ENCODE data around the gene PTPRK.
"Not testable (repeated sequence)": the region's sequence is repeated elsewhere in the genome, so short reads cannot be mapped to it uniquely, and the experiment has no call there.

PTPRK gene

DNA sequence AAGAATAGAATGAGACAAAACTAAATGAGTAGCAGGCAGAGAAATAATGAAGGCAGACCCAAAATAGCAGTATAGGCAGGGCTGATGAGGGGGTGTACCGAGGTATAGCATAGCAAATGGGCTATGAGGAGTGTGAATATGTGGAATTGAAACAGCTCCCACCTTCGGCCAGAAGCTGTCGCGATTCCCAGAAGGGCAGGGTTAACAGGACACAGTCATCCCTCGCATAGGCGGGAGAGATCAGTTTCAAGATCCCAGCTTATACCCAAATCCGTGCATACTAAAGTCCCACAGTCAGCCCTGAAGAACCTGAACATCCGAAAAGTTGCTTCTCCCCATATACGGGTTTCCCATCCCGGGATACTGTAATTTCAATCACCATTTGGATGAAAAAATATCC, 82.7 kb downstream of the PTPRK start:
- DNase-seq, result no peak

DNA sequence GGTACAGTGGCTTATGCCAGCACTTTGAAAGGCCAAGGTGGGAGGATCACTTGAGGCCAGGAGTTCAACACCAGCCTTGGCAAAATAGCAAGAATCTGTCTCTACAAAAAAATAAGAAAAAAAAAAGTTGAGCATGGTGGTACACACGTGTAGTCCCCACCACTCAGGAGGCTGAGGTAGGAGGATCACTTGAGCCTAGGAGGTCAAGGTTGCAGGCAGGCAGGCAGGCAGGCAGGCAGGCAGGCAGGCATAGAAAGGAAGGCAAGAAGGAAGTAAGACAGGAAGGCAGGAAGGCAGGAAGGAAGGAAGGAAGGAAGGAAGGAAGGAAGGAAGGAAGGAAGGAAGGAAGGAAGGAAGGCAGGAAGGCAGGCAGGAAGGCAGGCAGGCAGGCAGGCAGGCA, 85.6 kb downstream of the PTPRK start:
- DNase-seq, result not testable (repeated sequence)

- DNase-seq, result no peak
These were observed 88.0 kb downstream of the PTPRK start for GRCh38 chr6:128432394-128432793.

DNA sequence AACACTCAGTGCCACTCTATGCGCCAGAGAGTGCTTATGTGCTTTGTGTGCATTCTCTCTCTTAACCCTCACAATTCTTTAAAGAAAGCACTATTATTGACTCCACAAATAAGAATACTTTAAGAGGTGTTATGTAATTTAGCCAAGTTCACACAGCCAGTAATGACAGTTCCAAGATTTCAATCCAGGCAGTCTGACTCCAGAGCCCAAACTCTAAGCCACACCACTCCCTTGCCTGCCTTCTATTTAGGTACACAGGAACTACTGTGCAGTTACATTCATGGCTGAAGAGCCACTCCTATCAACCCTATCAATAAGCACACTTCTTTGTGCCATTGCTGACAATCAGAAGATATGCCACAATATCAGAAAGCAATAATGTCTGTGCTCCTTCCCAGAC, 93.3 kb downstream of the PTPRK start:
- DNase-seq, result no peak

DNA sequence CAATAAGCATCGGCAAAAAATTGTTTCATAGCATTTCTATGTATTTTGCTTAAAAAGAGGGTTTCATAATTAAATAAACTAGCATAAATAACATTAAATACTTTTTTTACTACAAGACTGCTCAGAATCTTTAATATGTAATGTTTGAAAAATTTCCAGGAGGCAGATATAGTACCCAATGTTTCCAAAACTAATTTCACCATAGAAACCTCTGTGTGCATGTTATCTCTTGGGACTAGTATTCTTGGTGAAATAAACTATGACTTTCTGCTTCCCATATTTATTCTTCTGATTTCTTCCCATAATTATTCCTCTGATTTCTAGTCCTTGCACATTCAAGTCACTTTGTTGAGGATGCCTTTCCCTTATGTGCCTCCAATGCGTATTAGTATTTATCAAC, 94.5 kb downstream of the PTPRK start:
- no peak for DNase-seq

GRCh38 chr6:128422871-128423270, 97.5 kb downstream of the PTPRK start:
- DNase-seq, result no peak

- no peak for DNase-seq
These were observed 98.2 kb downstream of the PTPRK start for GRCh38 chr6:128422200-128422599.

- no peak for DNase-seq
These were observed 98.6 kb downstream of the PTPRK start for GRCh38 chr6:128421788-128422187.

DNA sequence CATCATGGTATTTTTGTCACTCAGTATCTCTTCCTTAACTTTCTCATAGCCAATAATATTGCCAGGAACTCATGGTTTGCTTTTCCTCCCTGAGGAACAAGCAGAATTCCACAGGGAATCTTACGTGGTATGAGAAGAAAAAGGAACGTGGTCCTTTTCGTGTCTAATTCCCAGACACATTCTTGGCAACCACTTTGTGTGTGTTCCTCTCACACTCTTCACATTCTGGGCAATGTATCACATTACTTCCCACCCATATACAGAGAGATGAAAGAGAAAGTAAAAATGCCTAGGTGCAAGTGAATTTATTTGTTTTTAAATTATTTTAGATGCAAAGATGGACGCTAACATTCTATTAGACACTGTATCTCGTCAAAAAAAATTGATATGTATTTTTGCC, 102.7 kb downstream of the PTPRK start:
- DNase-seq, result no peak

- no peak for DNase-seq
These were observed 105.0 kb downstream of the PTPRK start for GRCh38 chr6:128415387-128415786.

- DNase-seq, result no peak
These were observed 105.5 kb downstream of the PTPRK start for GRCh38 chr6:128414943-128415342.

DNA sequence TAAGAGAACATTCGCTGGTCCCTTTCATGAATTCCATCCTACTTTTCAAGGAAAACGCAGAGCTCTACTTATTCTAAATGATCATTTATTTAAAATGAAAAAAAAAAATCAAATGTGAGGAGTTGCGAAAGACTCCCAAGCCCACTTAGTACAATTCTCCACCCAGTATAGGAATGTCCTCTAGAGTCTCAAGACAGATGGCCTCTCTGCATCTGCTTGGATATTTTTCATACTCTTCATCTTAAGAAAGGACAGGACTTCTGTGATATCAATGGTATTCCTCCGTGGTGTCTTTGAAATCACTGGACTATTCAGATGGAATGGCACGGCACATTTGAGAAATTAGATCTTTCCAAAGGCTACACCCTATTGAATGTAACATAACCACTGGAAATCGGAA, 107.1 kb downstream of the PTPRK start:
- DNase-seq, result no peak

GRCh38 chr6:128412680-128413079, 107.7 kb downstream of the PTPRK start:
- DNase-seq, result no peak

DNA sequence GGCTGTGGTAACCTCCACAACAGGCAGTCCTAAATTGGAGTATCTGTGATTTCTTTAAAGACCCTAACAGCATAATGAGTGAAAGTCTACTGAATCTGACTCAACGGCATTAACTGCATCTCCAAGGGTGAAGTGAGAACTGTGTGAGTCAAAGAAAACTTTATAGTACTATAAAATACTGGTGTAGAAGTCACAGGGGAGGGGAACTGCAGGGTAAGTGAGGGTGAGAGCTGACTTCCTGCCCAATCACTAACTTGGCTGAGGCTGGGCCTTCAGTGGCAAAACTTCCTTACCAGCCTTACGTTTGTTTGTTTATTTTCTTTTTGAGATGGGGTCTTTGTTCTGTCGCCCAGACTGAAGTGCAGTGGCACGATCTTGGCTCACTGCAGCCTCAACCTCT, 109.8 kb downstream of the PTPRK start:
- no peak for DNase-seq

GRCh38 chr6:128409003-128409402, 111.4 kb downstream of the PTPRK start:
- DNase-seq, result no peak

DNA sequence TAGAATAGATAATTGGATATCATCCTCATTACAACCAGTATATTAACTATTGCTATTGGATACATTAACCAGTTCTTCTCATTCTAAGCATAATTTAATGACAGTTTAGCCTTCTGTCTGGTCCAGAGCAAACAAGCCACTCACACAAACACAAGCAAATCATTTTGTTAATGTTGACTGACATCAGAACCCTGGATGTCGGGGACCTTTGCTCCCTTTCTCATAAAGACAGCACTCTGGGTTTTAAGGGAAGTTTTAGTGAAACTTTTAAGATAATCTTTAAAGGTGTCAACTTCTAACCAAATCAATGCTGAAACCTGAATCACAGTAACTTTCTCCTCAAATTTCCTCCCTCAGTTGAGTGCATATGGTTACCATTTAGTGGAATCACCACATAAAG, 113.9 kb downstream of the PTPRK start:
- DNase-seq, result no peak

DNA sequence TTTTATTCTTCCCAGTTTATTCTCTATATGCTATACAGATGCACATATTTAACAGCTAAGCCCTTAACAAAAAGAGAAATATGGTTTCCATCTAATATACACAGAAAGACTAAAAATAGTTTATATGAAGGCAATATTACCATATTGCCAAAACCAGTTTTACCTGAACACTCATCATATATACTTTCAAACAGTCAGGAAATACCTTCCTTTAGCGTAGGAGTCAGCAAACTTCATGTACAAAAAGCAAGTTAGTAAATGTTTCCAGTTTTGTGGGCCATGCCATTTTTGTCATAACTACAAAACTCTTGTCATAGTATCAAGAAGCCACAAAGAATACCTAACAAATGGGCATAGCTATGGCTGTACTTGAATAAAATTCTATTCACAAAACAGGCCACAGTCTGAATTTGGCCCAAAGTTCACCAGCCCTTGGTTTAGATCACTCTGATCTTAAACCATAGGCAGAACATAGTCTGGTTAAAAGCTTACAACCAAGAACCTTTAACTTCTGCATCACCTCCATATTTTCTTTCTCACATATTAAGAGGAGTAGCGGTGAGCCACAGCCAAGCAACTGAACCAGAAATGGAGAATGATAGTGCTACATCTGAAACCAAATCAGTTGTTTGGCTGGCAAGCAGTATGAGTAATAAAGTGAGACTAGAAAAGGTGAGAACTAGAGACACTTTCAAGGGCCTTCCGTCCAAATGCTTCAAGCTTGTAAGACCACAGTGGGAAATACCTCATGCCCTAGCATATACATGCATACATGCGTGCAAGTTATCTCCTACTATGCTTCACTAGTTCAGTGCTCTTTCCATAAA, 116.6 kb downstream of the PTPRK start:
- no peak for DNase-seq

GRCh38 chr6:128400875-128401274, 119.5 kb downstream of the PTPRK start:
- no peak for DNase-seq

DNA sequence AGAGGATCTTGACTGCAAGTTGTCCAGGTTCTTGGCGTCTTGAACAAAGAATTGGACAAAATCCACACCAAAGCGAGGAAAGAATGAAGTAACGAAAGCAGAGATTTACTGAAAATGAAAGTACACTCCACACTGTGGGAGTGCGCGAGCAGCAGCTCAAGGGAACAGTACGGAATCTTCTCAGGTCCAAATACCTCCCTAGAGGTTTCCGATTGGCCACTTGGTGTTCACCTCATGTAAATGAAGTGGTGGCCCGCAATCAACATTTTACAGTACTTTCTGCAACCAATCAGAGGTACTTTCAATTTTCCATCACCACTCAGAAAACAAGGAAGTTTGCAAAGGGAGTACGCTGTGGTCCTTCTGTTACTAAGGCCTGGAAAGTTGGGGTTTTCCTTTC, 122.4 kb downstream of the PTPRK start:
- DNase-seq, result no peak

DNA sequence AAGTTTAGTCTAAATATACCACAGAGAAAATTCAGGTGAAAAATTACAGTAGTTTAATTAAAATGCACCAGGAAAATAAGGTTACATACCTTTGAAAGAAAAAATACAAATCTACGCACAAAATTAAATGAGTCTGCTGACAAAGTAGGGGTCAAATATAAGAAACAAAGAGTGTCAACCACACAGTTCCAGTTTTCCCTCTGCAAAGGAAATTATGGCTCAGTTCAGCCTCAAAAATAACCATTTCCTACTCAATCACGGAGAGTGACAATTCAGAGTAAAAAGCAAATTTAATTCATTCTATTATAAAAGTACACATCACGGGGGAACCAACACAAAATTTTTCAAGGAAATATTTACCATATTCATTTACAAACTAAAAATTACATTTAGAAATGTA, 124.8 kb downstream of the PTPRK start:
- no peak for DNase-seq

- DNase-seq, result no peak
These were observed 125.2 kb downstream of the PTPRK start for GRCh38 chr6:128395188-128395587.

DNA sequence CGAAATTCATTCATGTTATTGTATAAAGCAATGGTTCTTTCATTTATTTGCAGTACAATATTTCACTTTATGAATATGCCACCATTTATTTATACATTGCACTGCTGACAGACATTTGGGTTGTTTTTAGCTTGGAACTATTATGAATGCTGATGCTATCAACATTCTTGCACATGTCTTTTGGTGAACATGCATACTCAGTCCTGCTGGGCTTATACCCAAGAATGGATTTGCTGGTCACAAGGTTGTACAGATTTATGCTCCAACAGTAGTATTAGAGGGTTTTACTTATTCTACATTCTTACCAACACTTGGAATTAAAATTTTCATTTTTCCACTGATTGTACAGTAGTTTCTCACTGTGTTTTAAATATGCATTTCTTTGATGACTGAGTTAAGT, 126.2 kb downstream of the PTPRK start:
- no peak for DNase-seq

DNA sequence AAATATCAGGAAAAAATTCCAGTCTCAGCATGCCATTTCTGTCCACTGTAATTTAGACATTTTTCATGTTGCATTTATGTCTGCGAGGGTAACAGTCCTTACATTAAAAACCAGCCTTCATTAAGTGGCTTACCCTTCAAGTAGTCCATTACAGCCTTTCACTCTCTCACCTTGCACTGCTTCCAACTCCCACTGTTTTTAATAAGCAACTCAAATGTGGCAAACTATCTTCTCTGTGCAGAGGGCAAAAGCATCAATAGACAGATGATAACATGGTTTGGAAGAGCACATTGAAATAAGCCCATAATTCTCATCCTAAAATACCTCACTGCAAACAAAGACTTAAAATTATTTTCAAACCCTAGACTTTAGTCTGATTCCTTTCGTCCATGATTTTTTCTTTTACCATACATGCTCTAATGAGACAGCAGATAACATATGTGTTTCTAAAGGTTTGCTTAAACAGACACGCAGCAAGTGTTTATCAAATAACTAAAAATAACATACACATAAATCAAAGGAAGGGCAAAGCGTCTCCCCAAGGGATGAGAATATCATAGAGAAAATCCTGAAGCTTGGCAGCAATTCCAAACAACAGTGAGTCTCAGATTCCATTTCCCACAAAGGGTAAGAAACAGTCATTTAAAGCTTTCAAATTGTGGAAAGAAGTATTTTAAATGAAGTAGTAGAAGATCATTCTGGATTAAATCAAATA, 130.4 kb downstream of the PTPRK start:
- no peak for DNase-seq

DNA sequence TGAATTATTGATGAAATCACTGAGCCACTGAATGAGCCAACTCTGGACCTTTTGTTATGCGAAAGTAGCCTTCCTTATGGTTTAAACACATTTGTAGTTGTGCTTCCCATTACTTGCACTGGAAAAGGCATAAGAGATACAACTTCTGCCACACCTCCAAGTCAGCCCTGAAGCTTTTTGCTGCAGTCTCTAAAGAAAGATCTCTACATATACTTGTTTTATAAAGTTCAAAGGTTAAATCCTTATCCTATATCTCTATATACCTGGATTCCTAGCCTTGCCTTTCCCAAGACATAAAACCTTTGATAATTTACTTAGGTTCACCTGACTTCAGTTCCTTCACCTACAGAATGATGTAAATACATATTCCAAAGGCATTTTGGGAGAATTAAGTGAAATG, 132.0 kb downstream of the PTPRK start:
- no peak for DNase-seq

- DNase-seq, result no peak
These were observed 139.5 kb downstream of the PTPRK start for GRCh38 chr6:128380891-128381290.

Measured in CD4-positive, alpha-beta T cell treated with Interleukin-1 beta for 1 hour (primary cell).